Cerebellar cortex (tissue), 1 donor: ENCODE data around the gene ADGRL2.

Experiments
- DNase-seq: peaks from one replicate; pipeline ENCODE4 v3.0.0-alpha.2; 2015; ENCODE audit warnings: low spot score

ADGRL2 gene

DNA sequence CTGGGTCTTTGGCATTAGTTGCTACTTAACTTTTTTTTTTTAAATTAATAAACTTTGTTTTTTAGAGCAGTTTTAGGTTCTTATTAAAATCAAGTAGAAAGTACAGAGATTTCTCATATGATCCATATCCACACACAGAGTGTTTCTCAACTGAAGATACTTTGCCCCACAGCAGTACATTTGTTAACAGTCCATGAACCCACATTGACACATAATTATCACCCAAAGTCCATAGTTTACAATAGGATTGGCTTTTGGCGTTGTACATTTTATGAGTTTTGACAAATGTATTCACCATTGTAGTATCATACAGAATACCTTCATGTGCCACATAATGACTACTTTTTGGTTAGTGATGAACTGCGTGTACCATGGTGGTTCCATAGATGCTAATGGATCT lies 106.8 kb downstream of the ADGRL2 start:
- DNase-seq = no peak

DNA sequence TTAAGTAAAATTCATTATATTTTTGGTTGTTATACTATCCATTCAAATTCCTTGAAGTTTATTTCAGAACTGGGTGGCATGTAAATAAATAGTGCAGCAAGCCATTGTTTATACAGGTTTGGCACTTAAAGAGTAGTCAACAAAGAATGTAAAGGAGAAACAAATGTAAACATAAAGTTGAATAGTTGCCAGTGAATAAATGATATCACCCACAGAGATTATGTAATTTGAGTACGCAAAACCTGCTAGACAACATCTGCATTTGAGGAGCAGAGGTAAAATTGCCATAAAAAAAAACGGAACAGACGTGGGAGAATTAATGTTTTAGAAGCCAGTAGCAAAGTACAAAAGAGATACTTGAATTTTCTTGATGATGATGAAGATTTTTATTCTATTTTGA lies 111.6 kb downstream of the ADGRL2 start:
- DNase-seq = no peak

DNA sequence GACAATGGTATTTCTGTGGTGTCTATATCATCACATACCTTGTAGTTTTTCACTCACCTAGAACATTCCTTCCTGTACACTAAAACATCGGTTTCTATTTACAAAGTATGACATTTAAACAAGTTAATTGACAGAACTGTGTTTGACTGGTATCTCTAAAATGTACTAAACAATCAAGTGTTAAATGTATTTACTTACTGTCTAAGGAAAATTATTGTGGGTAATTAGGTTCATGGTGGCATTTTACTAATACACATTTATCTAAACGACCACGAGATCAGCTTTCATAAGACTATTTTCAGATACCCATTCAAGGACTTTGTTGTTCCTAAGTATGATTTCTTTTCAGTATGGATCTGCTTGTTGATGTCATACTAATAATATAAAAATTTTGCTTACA lies 115.2 kb downstream of the ADGRL2 start:
- no peak for DNase-seq

DNA sequence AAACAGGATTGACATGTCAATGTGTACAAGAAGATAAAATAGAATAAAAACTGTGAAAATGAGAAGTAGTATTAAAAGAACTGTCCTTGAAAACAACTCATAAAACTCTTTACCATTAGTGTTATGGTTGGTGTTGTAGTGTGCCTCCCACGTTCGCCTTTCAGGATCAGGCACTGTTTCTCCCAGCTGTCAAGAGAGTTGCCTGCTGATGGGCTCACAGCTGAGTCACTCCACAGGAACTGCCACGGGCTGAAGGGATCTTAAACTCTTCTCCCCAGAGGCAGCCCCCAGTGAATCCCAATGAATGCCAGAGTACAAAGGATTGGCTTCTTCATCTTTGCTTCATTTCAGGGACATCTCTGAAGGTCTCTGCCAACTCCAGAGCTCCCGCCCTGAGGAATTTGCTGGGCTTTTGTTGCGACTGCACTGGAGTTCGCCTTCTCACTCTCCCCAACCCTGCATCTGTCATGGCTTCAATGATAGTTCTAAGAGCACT lies 119.6 kb downstream of the ADGRL2 start:
- DNase-seq = no peak

DNA sequence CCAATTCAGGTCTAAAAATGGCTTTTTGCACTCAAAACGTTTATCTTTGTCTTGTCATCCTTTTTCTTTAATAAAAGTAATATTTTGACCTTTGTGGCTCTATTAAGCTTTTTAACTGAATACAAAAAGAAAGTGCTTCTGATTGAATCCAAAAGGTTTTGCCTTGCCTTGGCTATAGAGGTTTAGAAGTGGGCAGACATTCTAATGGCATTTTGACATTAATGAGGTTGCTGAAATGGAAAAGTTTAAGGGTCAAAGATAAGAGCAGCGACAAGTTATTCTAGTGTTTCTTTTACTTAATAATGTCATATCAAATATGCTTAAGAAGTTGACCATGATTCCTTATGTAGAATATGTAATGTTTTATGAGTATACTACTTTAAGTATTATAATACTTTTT lies 120.2 kb downstream of the ADGRL2 start:
- no peak for DNase-seq

DNA sequence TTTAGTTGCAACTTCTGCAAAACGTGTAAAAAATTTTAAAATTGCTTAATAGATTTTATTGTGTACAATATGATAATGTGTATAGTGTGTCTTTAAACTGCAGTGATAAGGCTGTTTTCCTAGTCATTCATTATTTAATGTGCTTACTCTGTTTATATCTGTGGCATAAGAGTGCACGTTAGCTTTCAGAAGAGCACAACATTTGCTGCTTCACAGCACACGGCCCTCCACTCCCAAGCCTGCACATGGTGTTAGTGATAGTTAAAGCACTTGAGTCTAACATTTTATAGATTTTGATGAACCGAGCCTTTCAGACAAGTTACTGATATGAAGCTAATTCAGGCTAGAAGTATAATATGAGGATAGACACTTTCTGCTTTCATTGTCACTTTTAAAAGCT lies 120.6 kb downstream of the ADGRL2 start:
- no peak for DNase-seq

DNA sequence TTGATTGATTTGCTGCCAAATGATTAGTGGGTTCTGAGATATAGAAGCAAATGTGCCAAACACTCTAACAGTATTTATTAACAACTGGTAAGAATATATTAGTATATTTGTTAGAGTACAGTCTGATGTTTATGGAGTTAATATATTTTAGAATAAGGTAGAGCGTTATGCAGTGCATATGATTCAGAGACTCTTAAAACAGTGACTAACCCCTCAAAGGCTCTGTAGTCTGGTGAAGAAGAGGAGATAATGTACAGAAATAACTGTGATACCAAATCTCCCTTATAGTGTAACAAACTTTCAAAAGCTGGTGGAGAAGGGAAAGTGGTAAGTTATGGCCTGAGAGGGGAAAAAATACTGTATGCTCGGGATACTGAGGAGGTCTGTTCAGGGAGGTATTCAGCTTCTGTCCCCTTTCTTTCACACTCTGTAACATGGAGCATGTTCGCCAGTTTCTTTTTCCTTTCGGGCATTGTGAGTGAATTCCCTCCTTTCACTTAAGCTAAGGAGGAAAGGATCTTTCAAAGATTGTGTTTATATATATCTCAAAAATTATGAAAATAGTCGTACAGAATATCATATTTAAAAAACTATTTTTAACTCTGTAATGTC lies 121.2 kb downstream of the ADGRL2 start:
- no peak for DNase-seq

DNA sequence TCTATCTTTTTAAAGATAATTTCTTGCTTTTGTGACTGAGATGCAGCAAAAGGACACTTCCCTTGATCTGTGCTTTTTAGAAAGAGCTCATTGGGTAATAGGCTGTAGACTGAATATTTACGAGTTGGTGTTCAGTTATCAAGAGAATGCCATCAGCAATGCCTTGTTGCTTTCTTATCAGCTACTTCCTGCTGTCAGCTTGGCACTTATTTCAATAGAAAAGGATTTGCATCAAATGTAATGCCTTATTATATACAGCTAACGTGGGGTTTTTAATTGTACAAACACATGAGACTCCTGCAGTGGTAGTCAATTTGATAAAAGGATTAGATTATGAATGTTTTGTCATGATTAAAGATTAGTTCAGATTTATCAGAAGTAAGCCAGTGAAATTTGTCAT lies 122.2 kb downstream of the ADGRL2 start:
- DNase-seq = no peak

DNA sequence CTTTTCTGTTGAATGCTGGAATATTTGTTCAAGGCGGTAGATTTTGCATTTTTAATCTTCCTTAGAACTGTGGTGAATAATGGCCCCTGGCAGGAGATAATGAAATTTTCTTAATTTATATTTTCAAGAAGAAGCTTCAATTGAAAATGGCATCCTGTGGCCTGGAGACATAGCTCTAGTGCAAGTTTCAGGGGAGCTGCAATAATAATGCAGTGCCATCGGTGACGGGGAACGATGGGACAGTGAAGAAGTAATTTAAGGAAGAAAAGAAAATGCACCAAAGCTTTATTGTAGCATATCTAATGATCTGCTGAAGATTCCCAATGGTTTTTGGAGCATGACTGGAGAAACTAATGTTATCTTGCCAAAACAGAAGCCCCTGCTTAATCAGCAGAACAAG lies 128.4 kb downstream of the ADGRL2 start:
- no peak for DNase-seq

DNA sequence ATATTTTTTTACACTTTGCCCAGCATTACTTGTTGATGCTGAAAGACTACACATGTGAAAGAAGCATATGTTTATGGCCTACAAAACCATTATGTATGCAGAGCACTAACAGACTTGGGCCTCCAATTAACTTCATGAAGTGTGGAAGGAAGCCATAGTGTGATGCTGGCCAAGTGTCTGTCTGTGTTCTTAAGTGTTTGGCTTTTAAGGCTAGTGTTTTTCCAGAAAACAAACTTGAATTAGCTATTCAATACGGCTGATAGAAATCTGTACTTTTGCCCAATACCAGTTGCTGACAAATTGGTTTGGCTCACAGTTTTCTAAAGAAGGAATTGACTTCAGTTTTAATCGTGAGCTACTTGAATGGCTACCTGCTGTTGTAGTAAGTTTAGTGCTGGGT lies 136.1 kb downstream of the ADGRL2 start:
- no peak for DNase-seq

DNA sequence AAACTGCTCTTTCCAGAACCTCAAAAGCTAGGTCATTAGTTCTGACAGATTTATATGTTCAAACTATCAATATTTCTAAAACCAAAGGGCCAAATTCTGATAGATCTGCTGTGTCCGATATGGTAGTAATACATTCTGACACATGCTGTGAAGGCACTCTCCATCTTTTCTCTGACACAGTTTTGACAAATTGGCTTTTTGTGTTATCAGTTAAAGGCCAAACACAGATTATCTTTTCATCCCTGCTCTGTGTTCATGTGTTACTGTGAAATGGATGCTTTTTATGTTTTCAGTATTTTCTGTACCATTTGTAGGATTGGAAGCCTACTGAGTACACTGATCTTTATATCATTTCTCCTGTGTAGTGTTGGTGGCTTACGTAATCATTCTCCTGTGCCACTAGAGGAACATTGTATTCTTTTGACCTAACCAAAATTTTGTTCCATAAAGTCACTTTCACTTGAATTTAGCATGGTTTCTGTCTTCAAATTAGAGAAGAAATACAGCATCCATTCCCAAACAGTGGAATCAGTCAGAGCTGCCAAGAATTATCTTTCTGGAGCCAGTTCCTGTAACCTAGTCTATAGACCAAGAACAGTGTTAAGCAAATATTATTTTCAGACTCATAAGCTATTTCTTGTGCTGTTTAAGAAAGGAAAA lies 137.2 kb downstream of the ADGRL2 start:
- DNase-seq = no peak

DNA sequence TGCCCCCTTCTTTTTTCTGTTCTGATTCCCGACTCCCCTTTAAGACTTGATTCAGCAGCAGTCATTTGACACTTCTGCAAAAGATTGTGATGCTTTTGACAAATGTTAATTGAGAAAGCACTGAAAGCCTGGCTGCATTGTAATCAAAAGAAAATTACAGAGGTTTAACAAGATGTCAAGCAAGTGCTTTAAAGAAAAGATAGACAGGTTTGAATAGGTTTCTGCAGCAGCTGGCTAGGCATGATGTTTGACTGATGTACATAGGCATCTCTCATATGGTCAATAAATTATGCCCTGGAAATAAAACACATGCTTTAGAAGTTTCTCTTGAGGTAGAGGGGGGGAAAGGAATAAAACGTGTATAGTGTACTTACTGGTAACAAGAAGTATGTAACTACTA lies 147.8 kb downstream of the ADGRL2 start:
- no peak for DNase-seq

DNA sequence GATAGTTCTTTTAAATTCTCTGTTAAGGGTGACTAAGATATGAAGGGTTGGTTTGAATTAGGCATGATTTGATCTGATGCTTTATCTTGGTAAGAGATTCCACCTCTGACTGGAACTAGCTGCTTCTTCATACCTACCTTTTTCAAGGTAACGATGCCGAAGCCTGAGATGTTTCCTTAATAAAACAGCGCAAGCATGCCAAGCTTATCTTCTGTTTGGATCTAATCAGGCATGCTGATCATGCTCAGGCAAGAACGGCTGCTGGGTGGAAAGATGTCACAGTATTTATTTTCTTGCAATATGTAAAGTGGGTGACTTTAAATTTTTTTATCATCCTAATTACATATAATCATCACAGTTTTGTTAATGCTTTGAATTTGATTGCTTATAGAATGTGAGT lies 148.7 kb downstream of the ADGRL2 start:
- no peak for DNase-seq

DNA sequence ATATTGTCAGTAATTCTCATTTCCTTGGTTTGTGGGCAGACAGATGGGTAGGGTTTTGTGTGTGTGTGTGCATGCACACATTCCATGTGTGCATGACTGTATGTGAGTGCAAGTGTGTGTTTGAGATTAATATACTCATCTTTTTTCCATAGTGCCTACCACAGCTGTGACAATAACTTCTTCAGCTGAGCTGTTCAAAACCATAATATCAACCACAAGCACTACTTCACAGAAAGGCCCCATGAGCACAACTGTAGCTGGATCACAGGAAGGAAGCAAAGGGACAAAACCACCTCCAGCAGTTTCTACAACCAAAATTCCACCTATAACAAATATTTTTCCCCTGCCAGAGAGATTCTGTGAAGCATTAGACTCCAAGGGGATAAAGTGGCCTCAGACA lies 149.3 kb downstream of the ADGRL2 start:
- DNase-seq = no peak

DNA sequence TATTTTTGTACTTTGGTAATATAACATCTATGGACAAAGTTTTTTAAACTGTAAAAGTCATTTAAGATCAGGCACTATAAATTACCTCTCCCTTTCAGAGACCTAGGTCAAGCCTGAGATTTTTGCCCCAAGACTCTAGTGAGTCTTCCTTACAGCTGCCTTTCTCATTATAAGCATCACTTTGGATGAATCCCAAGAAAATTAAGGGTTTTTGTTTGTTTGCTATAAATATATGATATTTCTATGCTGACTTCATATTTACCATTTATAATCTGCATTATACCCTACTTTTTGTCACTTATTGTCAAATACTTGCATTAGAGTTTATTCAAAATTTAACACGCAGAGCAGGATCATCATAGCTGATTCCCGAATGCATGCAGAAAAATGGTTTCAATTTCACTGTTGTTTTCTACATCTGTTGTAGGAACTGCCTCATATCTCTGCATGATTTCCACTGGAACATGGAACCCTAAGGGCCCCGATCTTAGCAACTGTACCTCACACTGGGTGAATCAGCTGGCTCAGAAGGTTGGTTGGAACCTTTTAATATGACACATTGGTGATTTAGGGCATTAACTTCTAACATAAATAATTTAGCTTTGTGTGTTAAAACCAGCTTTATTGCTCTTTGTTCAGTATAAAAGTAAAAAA lies 150.0 kb downstream of the ADGRL2 start:
- no peak for DNase-seq

DNA sequence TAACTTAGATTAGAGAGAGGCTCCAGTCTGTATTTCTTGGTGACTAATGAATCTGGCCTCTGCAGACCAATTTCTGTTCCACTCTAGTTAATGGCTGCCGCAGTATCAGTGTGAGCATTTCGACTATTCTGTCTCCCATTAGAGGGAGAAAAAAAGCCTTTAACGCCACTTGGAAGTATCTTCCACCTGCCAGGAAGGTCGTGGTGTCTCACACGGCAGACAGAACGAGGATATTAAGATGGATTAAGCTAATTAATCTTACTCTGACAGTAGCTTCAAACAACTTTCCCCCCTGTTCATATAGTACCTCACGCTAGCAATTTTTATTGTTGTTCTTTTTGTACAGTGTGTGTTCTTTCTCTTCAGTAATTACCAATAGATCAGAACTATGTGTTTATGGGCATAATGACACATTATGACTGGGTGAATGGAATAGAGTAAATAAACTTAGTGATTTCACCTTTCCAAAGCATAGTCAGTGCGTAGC lies 153.8 kb downstream of the ADGRL2 start:
- no peak for DNase-seq

DNA sequence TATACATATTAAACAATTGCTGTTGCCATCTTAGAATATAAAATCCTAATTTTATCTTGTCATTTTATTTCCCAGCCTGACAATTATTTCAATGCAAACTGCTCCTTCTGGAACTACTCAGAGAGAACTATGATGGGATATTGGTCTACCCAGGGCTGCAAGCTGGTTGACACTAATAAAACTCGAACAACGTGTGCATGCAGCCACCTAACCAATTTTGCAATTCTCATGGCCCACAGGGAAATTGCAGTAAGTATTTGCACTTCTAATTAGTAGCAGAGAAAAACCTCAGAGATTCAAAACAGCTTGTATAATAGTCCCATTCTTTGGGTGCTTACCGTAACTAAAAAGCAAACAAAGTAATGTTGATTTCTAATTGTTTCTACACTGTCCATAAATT lies 167.2 kb downstream of the ADGRL2 start:
- no peak for DNase-seq

DNA sequence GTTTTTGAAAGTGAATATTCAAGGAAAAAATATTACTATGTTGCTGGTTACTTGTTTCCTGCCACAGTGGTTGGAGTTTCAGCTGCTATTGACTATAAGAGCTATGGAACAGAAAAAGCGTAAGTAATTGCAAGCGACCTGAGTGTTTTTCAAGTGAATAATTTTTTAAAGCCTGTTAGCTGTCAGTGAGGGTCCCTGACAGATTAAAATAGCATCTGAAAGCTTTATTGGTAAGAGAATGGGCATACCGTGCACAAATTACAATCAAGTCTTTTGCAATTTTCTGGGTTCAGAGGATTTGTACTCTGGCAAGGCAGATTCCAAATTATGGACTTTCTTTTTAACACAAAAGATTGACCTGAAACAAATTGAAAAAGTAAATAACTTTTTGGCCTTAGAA lies 169.7 kb downstream of the ADGRL2 start:
- no peak for DNase-seq

DNA sequence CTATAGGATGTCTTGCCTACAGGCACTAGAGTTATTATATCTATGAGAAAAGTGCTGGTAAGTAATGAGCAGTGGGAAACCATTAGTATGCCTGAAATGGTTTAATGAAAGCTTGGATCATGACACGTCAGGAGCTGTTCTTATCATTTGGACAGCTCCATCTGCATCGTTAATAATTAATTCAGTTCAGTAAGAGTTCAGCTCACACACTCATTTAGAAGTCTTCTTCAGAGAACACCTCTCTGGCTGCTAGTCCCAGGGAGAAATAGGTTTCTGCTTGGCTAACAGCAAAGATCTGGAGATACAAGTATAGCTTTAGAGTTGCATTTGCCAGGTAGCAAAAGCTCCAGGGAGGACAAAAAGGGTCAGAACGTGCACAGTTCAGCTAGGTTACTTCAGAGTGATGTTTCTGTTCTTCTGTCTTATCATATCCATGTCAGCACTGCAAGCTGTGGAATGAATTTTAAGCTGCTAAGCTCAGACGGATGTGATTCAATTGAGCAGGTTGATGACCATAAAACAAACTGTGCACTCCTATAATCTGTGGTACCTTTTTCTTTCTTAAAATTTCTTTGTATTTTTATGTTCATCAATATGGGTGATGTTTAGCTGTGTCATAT lies 173.6 kb downstream of the ADGRL2 start:
- no peak for DNase-seq

DNA sequence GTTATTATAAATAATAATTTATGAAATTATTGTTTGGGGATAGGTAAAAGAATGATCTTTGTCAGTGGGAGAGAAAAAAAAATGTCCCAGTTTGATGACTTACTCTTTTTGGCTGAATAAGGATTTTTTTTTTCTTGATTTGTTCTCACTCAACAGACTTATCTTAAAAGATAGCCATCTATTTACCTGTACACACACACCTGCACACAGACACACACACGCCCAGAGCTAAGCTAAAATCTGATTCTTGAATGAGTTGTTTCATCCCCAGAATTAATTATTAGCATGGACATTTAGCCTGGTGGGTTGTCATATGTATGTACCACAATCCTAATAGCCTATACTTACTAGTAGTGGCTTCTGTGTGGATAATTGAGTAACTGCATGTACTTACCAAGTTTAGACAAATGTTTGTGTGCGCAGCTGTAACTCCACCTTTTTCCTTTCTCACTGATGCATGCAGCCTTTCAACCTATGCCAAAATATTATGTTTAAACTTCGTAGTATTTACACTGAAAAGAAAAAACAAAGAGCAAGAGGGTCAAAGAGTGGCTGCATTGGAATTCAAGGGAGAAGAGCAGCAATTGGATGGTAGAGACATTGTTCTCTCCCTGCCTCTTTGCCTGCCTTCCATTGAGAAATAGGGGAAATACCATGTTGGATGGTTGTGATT lies 174.3 kb downstream of the ADGRL2 start:
- no peak for DNase-seq

DNA sequence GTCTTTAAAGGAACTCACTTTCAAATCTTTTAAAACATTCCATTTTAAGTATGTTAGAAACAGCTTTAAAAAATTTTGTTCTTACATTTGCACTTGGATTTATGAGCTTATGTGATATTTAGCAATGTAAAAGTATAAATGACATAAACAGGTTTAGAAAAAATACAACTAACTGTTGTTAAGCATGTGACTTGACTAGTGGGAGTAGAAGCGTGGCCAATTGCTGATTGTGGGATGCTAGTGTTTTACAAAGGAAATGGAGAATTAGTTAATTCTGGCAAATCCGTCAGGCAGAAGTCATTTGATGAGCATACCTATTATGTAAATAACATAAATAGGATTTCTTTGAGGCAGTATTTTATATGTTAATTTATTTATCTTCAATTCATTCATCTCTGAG lies 175.8 kb downstream of the ADGRL2 start:
- DNase-seq = no peak

DNA sequence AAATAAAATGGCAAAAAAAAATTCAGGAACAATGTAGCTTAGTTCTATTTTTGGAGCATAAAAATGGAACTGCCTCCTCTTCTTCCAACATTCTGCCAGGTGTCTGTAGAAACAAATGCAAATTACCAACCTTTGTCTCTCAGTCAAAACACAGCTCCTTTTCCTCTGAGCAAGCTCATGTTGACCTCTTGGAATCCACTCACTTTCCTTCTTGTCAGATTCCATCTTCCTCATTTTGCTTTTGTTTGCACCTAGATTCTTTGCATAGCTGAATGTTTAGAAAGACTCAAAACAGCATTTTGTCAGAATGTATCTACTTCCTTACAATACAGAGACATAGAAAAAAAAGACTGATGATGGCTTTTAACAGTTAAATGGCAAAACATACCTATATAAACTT lies 178.2 kb downstream of the ADGRL2 start:
- DNase-seq = no peak
